GM19452 (cell line): ENCODE results near the gene SCUBE1.

Experiments used
- ATAC-seq: cut with Tn5 transposase; IDR thresholded peaks from one replicate; pipeline ENCODE4 v1.9.1; 2021; ENCODE audit not compliant: unreplicated experiment

The SCUBE1 gene

GRCh38 chr22:43180670-43181069 is 162.5 kb downstream of the SCUBE1 start:
- no peak for ATAC-seq

- ATAC-seq, result no peak
These were observed 163.3 kb downstream of the SCUBE1 start for GRCh38 chr22:43179911-43180195.

GRCh38 chr22:43179146-43179910 is 163.8 kb downstream of the SCUBE1 start:
- no peak for ATAC-seq

DNA sequence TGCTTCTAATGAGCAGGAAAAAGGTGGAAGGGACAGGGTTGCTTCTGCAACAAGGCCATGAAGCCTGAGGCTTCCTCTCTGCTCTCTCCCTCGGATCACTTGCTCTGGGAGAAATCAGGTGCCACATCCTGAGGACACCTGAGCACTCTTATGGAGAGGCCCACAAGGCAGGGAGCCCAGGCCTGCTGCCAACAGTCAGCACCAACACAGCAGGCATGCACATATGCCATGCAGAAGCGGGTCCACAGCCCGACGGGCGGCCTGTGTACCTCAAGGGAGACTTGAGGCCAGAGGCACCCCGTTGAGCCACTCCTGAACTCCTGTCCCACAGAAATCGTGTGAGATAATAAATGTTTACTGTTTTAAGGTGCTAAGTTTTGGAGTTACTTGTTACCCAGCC is 165.7 kb downstream of the SCUBE1 start:
- no peak for ATAC-seq

DNA sequence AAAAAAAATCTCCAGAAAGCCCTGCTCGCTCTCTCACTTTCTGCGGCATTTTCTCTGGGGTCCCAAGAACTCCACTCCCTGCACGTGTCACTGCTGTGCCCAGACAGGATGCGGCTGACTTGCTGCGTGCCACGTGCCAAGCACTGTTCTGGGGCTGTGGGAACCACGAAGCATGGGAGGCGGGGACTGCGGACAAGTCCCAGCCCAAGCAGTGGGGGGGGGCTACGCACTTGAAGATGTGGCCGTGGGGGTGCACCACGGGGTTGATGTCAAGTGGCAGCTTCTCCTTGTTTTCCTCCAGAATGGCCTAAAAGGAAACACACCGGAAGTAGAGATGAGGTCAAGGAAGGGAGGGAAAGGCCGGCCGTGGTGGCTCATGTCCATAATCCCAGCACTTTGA is 167.1 kb downstream of the SCUBE1 start:
- no peak for ATAC-seq

DNA sequence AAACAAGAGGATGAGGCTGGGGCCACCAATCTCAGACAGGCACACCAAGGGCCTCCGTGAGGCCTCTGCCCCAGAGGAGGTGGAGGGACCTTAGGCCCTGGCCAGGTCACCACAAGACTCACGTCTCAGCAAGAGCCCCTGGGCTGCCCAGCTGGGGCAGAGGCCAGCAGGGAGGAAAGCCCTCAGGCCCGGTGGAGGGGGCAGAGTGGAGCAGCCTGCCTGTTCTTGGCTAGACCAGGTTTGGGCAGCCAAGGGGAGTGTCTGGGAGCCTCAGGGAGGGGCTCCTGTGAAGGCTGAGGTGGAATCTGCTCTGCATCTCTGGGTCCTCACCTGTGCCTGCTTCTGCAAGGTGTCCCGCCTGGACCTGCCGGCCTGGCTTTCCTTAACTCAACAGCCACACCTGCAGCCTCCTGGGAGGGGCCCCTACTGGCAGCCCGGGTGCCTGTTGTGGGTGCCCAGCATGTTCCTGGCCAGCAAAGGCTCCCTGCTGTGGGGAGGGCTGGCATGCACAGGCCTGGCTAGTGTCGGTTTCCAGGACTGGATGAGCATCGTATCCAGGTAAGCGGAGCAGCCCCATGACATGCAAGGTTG is 168.1 kb downstream of the SCUBE1 start:
- no peak for ATAC-seq

DNA sequence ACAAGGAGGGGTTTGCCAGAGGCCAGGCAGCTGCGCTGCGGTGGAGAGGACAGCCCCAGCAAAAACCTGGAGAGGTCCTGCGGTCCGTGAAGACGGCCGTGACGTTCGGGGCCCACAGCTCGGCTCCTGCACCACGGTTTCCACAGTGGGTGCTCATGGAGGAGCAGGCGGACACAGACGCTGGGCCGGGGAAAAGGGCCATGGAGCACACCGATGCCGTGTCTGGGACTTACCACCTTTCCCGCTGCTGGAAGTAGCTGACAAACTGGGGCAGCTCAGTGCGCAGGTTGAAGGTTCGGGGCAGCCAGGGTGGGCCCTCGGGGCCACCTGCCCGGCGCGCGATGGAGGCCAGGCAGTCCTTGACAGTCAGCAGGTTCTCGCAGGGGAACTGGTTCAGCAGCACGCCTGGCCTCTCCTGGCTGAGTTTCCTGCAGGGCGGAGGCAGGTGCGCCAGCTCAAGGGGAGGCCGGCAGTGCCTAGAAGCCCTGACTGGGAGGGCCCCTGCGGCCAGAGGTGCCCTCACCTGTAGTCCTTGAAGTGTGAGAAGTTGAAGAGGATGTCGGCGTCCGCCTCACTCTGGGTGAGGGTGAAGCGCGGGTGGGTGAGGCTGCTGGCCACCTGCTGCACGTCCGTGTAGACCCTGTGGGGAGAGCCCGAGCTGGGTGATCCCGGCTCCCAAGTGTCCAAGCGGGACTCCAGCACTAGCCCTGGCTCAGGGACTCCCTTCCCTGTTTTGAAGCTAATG is 169.0 kb downstream of the SCUBE1 start:
- ATAC-seq, result no peak

GRCh38 chr22:43173566-43173965 is 169.6 kb downstream of the SCUBE1 start:
- no peak for ATAC-seq

- no peak for ATAC-seq
These were observed 171.0 kb downstream of the SCUBE1 start for GRCh38 chr22:43172191-43172590.

DNA sequence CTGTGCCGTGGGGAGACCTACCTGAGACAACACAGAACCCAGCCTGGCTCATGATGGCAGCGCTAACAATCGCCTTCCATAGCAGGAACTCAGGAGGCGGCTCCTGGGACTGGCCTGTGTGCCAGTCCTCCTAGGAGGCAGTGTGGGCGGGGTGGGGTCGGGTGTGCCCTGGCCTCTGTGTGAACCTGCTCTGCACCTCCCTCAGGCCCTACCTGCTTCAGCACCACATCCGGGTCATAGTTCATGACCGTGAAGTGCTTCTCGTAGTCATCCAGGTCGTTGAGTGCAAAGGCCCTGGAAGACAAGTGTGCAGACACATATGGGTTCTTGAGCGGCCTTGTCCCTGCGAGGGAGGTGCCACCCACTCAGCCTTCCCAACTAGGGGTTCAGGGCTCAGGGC is 171.6 kb downstream of the SCUBE1 start:
- ATAC-seq, result no peak

- no peak for ATAC-seq
These were observed 172.1 kb downstream of the SCUBE1 start for GRCh38 chr22:43171019-43171491.

DNA sequence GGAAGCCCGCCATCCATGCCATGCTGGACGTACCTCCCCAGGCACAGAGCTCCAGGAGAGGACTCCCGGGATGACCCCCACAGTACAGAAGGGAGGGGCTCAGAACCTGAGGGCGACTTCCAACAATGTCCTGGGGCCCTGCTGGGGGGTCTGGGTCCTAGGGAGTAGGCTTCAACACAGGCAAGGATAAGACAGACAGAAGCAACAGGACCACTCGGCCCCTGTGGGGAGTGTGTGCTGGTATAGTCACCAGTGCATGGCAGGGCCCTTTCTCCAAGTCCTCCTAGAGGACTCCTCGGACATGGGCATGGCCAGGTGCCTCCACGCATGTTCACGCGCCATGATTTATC is 173.1 kb downstream of the SCUBE1 start:
- no peak for ATAC-seq

GRCh38 chr22:43169310-43170130 is 173.7 kb downstream of the SCUBE1 start:
- ATAC-seq, result no peak

DNA sequence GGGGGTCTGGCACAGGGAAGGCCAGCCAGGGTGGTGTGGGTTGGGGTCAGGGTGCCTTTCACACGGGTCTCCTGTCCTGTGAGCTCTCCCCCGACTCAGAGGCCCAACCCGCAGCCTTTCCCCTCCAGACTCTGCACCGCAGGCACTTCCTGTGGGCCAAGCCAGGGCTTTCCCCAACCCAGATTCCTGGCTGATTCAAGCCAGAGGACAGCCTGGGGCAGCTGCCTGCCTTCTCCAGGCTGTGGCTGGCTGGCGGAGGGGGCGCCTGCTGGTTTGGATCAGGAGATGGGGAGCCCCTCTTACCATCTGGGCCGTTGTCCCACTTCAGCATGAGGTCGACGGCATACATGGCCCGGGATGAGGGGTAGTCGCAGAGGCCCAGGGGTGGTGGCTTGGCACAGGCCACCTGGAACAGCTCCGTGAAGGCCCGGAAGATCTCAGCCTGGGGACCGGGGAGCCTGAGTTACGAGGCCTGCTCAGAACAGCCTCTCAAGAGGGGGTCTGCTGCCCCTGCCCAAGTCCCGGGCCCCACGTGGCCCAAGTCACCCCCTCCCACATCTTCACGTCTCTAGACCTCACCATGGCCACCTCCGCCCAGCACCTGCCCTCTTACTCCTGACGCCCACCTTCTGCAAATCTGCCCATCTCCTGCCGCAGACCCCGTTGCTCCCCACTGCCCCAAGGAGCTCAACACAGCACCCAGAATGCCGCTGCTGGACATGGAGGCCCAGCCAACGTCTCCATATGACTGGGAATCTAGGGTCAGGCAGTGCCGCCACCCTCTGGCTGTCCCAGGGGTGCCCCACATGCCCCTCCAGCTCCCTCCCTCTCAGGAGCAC is 174.5 kb downstream of the SCUBE1 start:
- ATAC-seq, result no peak

GRCh38 chr22:43167001-43167589 is 176.1 kb downstream of the SCUBE1 start:
- no peak for ATAC-seq

GRCh38 chr22:43166132-43166930 is 176.8 kb downstream of the SCUBE1 start:
- no peak for ATAC-seq

DNA sequence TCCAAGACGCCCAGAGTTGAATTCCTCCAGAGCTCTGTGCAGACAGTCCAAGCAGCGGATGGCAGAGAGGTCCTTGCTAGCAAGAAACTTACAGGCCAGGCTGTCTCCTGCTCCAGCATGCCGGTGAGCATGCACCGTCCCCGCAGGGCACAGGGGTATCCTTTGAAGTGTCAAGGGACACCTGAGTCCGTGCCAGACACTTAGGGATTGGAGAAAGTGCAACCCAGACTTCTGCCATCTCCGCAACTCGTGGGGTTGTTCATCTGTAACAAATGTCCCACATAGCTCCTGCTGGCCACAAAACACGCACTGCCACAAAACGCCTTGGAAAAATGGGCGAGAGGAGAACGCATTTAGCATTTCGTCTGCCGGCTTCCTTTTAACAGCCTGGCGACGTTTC is 178.5 kb downstream of the SCUBE1 start:
- no peak for ATAC-seq

DNA sequence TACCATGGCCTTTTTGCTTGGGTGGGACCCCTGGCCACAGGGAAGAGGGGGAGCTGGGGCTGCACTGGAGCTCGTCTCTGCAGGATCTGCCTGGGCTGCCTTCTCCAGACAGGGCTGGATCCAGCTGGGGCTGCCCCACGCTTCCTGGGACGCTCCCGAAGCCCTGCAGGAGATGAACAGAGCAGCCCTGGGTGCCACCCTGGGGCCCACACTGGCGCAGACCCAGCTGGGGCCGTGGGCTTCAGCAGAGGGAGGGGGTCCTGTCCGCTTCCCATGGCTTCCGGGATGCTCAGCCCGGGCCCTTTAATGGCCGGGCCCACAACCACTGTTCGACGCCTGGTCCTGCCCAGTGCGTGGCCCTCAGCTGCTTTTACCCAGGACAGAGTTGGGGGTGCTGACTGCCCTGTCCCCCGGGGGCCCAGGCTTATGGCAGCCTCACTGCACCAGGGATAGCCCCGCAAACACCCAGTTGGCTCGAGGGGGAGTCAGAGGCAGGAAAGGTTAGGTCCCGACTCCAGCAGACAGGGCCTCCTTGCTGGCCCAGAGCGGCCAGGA is 179.9 kb downstream of the SCUBE1 start:
- no peak for ATAC-seq
